DMS53 (cell line): ENCODE results near the gene CD8B.
"Not testable (repeated sequence)": the region's sequence is repeated elsewhere in the genome, so short reads cannot be mapped to it uniquely, and the experiment has no call there.

Source experiments
- DNase-seq: peaks from one replicate; lab custom pipeline; 2025; lab: John Stamatoyannopoulos, UW

Gene CD8B

GRCh38 chr2:86836915-86837695 lies 24.6 kb downstream of the CD8B start:
- DNase-seq = not testable (repeated sequence)

GRCh38 chr2:86835548-86835889 lies 26.2 kb downstream of the CD8B start:
- DNase-seq = not testable (repeated sequence)

- DNase-seq = no peak
Observed at GRCh38 chr2:86833315-86833714, 28.4 kb downstream of the CD8B start.

- DNase-seq = no peak
Observed at GRCh38 chr2:86832334-86833096, 29.2 kb downstream of the CD8B start.

GRCh38 chr2:86831537-86831936 lies 30.1 kb downstream of the CD8B start:
- DNase-seq = no peak

- DNase-seq = no peak
Observed at GRCh38 chr2:86826951-86827350, 34.7 kb downstream of the CD8B start.

- no peak for DNase-seq
Observed at GRCh38 chr2:86825693-86826381, 35.8 kb downstream of the CD8B start.

- DNase-seq = no peak
Observed at GRCh38 chr2:86825036-86825692, 36.5 kb downstream of the CD8B start.

- DNase-seq = no peak
Observed at GRCh38 chr2:86822668-86823345, 38.9 kb downstream of the CD8B start.

GRCh38 chr2:86821842-86822241 lies 39.8 kb downstream of the CD8B start:
- DNase-seq = no peak

- no peak for DNase-seq
Observed at GRCh38 chr2:86821306-86821705, 40.4 kb downstream of the CD8B start.

- no peak for DNase-seq
Observed at GRCh38 chr2:86818957-86819356, 42.7 kb downstream of the CD8B start.

GRCh38 chr2:86818114-86818801 lies 43.4 kb downstream of the CD8B start:
- DNase-seq = no peak

GRCh38 chr2:86815611-86816010 lies 46.1 kb downstream of the CD8B start:
- DNase-seq = no peak

GRCh38 chr2:86809481-86810121 lies 52.1 kb downstream of the CD8B start:
- no peak for DNase-seq

GRCh38 chr2:86808315-86809161 lies 53.1 kb downstream of the CD8B start:
- DNase-seq = peak; percentile 97

GRCh38 chr2:86807468-86808275 lies 54.0 kb downstream of the CD8B start:
- DNase-seq = peak; percentile 95

- DNase-seq = no peak
Observed at GRCh38 chr2:86807133-86807467, 54.6 kb downstream of the CD8B start.
